Spinal cord (tissue), 10 donors: ENCODE measurements around the gene CXCL10. TPM values are rescaled to one million over a fixed set of nuclear protein-coding genes. Genes with fewer than 3 reads are reported as not detected.
"Not testable (repeated sequence)": the region's sequence is repeated elsewhere in the genome, so short reads cannot be mapped to it uniquely, and the experiment has no call there.

Experiments
- DNase-seq, 6 donors: peaks; one replicate each; pipeline versions ENCODE4 v3.0.0 to v3.0.0-alpha.2; 2013 to 2015; ENCODE audit warnings: low spot score in 6 of 6, low read depth in 4 of 6
- H3K27ac ChIP-seq: one replicate; pipeline ENCODE4 v1.5.1; 2013; ENCODE audit warnings: low read depth, low read length, control low read depth
- H3K27me3 ChIP-seq: one replicate; pipeline ENCODE4 v1.6.1; 2013; ENCODE audit warnings: low read length; ENCODE audit not compliant: control insufficient read depth, insufficient read depth
- H3K36me3 ChIP-seq: one replicate; pipeline ENCODE4 v1.6.1; 2013; ENCODE audit warnings: low read length; ENCODE audit not compliant: control insufficient read depth, insufficient read depth
- H3K4me1 ChIP-seq: one replicate; pipeline ENCODE4 v1.6.1; 2013; ENCODE audit warnings: low read length; ENCODE audit not compliant: control insufficient read depth, insufficient read depth
- H3K4me3 ChIP-seq: one replicate; pipeline ENCODE4 v1.5.1; 2013; ENCODE audit warnings: low read depth, low read length, control low read depth
- H3K9me3 ChIP-seq: one replicate; pipeline ENCODE4 v1.6.1; 2013; ENCODE audit warnings: low read length; ENCODE audit not compliant: control insufficient read depth, insufficient read depth
- WGBS: methylation state at CpG from one replicate; pipeline ENCODE4 v1.1.5; 2013; ENCODE audit warnings: missing lambda C conversion rate; ENCODE audit not compliant: insufficient coverage; 5-methylcytosine and 5-hydroxymethylcytosine counted together
- polyA plus RNA-seq, 2 donors: library from polyadenylated mRNA; unstranded; fragments of 120-200 nt; gene quantifications; one replicate each; pipeline ENCODE4 v1.2.1, GENCODE V29; 2013; ENCODE audit not compliant: insufficient read length in 2 of 2
- total RNA-seq, 2 donors: library from RNA; depleted of rRNA in 1 of 2; stranded (reverse); fragments of 120-200 nt in 1 of 2; fragments of >200 nt in 1 of 2; gene quantifications; one replicate each; pipeline versions ENCODE4 v1.2.3 to v1.2.4, GENCODE V29; 2013 to 2014
- donor health status: healthy.

The CXCL10 gene
- total and polyA plus RNA-seq, 4 donors: 0.28 to 1.9 TPM; not detected in 2

DNA sequence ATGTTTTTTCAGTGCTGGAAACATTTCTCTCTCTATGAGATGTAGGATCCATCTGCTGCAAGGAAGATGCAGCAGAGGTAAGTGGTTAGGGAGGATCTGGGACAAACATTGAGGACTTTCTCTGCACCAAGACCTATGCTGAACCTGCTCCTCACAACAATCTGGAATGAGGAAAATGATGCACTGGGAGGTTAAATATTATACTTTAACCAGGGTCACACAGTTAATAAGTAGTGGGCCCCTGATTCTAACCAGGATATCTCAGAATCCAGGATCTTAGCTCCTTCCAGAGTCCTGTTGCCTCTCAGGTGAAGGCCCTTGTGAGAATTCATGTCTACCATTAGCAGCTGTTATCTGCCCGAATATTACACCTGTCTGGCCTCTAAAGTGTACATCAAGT is 23.0 kb downstream of the CXCL10 start:
- H3K4me1 ChIP-seq: no peaks in the 10 kb centered on the region
- H3K9me3 ChIP-seq: no peaks in the 10 kb centered on the region
- 82% methylated on average over 1 of the region's 1 CpG for WGBS
- no peaks in the 10 kb centered on the region for H3K27me3 ChIP-seq
- no peak for DNase-seq
- H3K36me3 ChIP-seq: no peaks in the 10 kb centered on the region
- H3K4me3 ChIP-seq: no peak overlapping the region
- H3K27ac ChIP-seq: no peak overlapping the region

GRCh38 chr4:75998525-75999147 is 24.7 kb downstream of the CXCL10 start:
- not testable (repeated sequence) for H3K27ac ChIP-seq, DNase-seq, H3K4me1 ChIP-seq, H3K27me3 ChIP-seq, H3K36me3 ChIP-seq, H3K9me3 ChIP-seq, H3K4me3 ChIP-seq
- no CpG with 5 or more reads among the region's 2 CpGs for WGBS

- no peaks in the 10 kb centered on the region for H3K36me3 ChIP-seq
- 90% methylated on average over 2 of the region's 2 CpGs for WGBS
Observed at GRCh38 chr4:75997946-75998345, 25.4 kb downstream of the CXCL10 start.

GRCh38 chr4:75997081-75997480 is 26.2 kb downstream of the CXCL10 start:
- H3K4me3 ChIP-seq: no peak overlapping the region
- H3K36me3 ChIP-seq: no peaks in the 10 kb centered on the region
- no CpG with 5 or more reads among the region's 1 CpG for WGBS
- no peaks in the 10 kb centered on the region for H3K4me1 ChIP-seq
- H3K27me3 ChIP-seq: no peaks in the 10 kb centered on the region
- no peaks in the 10 kb centered on the region for H3K9me3 ChIP-seq
- DNase-seq: no peak
- H3K27ac ChIP-seq: no peak overlapping the region

More at GRCh38 chr4:75997946-75998345, 25.4 kb downstream of the CXCL10 start:
- DNase-seq: no peak
- Histone ChIP-seq H3K4me3 (no peak overlapping the region), H3K27me3 (no peaks in the 10 kb centered on the region), H3K4me1 (no peaks in the 10 kb centered on the region), H3K9me3 (no peaks in the 10 kb centered on the region), H3K27ac (no peak overlapping the region)

DNA sequence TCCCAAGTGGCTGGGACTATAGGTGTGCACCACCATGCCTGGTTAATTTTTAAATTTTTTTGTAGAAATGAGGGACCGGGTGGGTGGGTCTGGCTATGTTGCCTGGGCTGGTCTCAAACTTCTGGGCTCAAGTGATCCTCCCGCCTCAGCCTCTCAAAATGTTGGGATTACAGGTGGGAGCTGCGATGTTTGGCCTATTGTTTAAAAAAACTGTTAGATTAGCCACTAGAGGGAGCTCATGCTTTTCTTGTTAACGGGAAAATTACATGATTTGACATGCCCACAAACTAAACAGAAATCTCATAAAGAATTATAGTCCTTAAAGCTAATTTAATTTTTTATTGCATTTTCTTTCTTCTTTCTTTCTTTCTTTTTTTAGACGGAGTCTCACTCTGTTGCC is 27.6 kb downstream of the CXCL10 start:
- peaks cover 6% of the 10 kb centered on the region for H3K4me1 ChIP-seq
- no peaks in the 10 kb centered on the region for H3K9me3 ChIP-seq
- no peaks in the 10 kb centered on the region for H3K27me3 ChIP-seq
- 10% methylated on average over 2 of the region's 5 CpGs for WGBS
- peak in 4 of 6 donors; percentile 33 to 88 (median 66) for DNase-seq
- H3K27ac ChIP-seq: no peak overlapping the region
- H3K36me3 ChIP-seq: no peaks in the 10 kb centered on the region
- no peak overlapping the region for H3K4me3 ChIP-seq

GRCh38 chr4:75992462-75992861 is 30.8 kb downstream of the CXCL10 start:
- no peaks in the 10 kb centered on the region for H3K27me3 ChIP-seq
- peaks cover 6% of the 10 kb centered on the region for H3K4me1 ChIP-seq
- H3K36me3 ChIP-seq: peaks cover 3% of the 10 kb centered on the region
- 80% methylated on average over 1 of the region's 1 CpG for WGBS
- DNase-seq: no peak
- no peak overlapping the region for H3K27ac ChIP-seq
- H3K9me3 ChIP-seq: no peaks in the 10 kb centered on the region
- H3K4me3 ChIP-seq: no peak overlapping the region

- Histone ChIP-seq H3K27ac (peak overlapping the region; percentile 76), H3K4me1 (peaks cover 6% of the 10 kb centered on the region), H3K36me3 (peaks cover 3% of the 10 kb centered on the region), H3K4me3 (peak overlapping the region; percentile 91), H3K27me3 (no peaks in the 10 kb centered on the region), H3K9me3 (no peaks in the 10 kb centered on the region)
- WGBS: 3% methylated on average over 12 of the region's 20 CpGs
- DNase-seq: peak in 1 of 6 donors; percentile 6
Observed at GRCh38 chr4:75989846-75990528, 33.3 kb downstream of the CXCL10 start.

DNA sequence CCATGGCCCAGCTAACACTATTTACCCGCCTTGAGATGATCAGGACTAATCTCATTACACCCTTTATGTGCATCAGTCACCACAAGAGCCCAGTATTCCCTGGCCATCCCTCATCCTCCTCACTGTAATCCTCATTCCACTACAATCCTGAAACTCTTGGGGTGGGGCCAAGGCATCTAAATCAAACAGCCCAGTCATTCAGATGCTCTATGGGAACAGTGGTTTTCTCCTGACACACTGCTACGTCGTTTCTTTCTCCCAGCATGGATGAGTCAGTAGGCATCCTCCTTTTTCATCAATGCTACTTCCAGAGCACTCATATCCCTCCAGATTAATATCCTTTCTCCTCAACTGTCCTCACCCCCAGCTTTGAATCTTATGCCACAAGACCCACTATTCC is 38.2 kb downstream of the CXCL10 start:
- H3K36me3 ChIP-seq: peaks cover 5% of the 10 kb centered on the region
- H3K9me3 ChIP-seq: no peaks in the 10 kb centered on the region
- no peak overlapping the region for H3K4me3 ChIP-seq
- no peak for DNase-seq
- no peaks in the 10 kb centered on the region for H3K4me1 ChIP-seq
- 75% methylated on average over 3 of the region's 3 CpGs for WGBS
- H3K27me3 ChIP-seq: no peaks in the 10 kb centered on the region
- H3K27ac ChIP-seq: no peak overlapping the region

DNA sequence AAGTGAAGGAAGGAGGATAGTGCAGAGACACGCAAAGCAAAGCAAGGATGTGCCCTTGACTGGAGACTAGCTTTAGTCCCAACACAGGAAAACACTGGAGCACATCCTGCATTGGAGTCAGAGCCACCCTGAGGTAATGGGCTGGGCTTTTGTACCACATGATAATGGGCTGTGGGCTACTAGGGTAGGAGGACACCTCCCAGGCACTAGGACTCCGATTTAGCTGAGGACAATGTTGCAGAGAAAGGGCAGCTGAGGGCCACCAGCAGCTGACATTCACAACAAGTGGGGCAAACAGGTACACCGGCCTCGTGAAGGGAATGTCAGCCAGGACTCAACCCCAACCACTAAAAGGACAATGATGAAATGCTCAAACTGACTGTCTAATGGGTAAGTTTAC is 42.7 kb downstream of the CXCL10 start:
- Histone ChIP-seq H3K9me3 (no peaks in the 10 kb centered on the region), H3K4me3 (no peak overlapping the region), H3K27me3 (no peaks in the 10 kb centered on the region), H3K36me3 (peaks cover 20% of the 10 kb centered on the region), H3K4me1 (no peaks in the 10 kb centered on the region), H3K27ac (no peak overlapping the region)
- DNase-seq: no peak
- WGBS: 100% methylated on average over 2 of the region's 4 CpGs

- no peaks in the 10 kb centered on the region for H3K9me3 ChIP-seq
- H3K4me1 ChIP-seq: no peaks in the 10 kb centered on the region
- no peaks in the 10 kb centered on the region for H3K27me3 ChIP-seq
- no peak for DNase-seq
- H3K36me3 ChIP-seq: peaks cover 41% of the 10 kb centered on the region
- no peak overlapping the region for H3K4me3 ChIP-seq
- WGBS: no CpG with 5 or more reads among the region's 2 CpGs
- no peak overlapping the region for H3K27ac ChIP-seq
Observed at GRCh38 chr4:75976177-75976576, 47.1 kb downstream of the CXCL10 start.
